ENCODE results near the gene C4BPB.

- TF ChIP-seq YY1 (IDR thresholded peaks at IDR 0.05; ENCODE audit: insufficient read depth, insufficient read length): no peak
- no peak for TF ChIP-seq ZNF274 (IDR thresholded peaks at IDR 0.05; ENCODE audit: low read depth, low read length)
These were observed 5.3 kb downstream of the C4BPB start for GRCh38 chr1:207093944-207094343.
